ENCODE data around the gene TNFRSF17.

TNFRSF17 gene

DNA sequence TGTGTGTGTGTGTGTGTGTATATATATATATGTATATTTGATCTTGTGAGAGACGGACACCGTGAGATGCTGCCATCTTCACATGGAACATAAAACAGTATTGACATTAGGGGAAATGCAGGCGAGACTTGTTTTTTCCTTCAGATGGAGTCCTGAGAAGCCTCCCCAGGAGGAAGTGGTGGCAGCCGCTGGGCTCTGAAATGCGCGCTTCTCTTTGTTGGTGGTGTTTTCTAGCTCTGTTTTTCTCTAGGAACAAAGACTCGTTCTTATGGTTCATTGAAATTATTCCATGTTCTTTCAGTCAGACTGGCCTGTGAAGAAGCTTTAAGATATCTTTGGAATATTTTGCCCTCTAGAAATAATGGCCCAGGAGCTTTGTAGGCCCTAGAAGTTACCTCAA lies 44.5 kb downstream of the TNFRSF17 start:
- no peak for DNase-seq

DNA sequence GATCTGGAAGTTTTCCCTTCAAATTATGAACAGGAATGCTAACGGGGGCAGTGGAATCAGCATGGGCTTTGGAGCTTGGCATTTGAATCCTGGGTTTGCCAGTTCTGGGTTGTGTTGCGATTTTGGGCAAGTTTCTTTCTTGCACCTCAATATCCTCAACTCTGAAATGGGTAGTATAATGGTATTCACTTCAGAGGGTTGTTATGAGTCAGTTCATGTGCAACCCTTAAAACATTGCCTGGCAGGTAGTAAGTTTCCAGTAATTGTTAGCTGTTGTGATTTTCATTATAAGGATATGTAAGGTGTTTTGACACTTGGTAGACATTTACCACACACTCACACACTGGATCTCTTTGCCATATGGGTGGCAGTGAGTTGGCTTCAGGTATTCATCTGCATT lies 44.9 kb downstream of the TNFRSF17 start:
- no peak for DNase-seq

DNA sequence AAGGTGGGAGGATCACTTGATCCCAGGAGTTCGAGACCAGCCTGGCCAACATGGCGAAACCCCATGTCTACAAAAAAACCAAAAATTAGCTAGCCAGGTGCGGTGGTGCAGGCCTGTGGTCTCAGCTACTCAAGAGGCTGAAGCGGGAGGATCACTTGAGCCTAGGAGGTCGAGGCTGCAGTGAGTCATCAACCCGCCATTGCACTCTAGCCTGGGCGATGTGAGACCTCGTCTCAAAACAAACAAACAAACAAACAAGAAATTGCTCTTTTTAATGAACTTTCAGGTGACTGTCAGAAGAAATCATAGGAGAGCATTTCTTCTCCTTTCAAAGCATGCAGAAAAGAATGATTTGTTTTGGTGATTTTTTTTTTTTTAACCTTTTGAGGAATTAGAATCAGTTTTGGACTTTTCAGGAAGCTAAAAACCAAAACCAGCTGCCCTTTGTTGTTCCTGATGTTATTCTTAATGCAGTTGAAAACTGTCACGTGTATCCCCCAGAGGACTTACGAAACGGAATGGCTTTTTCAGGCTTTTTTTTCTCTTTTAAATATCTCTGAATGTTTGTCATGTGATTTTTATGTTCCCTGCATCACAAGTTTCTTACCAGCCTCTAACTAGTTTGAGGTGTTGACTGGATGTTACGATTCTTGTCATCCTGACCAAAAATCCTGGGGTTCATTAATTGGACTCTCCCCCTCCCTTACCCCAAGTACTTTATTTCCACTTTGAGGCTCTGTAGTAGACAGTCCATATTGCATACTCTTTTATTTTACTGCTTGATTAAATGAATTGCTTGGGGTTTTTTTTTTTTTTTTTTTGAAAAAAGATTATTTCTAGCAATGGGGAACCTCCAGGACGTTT lies 45.6 kb downstream of the TNFRSF17 start:
- no peak for DNase-seq

DNA sequence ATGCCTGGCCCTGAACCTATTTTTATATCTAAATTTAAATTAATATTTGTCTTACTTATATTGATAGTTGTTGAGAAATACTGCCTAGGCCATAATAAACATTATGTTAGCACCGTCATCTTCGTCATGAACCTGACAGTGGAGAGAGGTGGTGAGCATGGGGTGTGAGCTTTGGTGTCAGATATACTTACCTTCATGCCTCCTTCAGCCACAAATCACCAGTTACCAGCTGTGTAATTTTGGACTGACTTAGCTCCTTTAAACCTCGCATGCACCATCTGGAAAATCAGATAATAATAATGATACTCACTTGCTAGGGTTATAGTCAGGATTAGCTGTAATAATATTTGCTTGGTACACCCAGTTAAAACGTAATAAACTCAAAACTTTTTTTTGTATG lies 46.6 kb downstream of the TNFRSF17 start:
- no peak for DNase-seq

DNA sequence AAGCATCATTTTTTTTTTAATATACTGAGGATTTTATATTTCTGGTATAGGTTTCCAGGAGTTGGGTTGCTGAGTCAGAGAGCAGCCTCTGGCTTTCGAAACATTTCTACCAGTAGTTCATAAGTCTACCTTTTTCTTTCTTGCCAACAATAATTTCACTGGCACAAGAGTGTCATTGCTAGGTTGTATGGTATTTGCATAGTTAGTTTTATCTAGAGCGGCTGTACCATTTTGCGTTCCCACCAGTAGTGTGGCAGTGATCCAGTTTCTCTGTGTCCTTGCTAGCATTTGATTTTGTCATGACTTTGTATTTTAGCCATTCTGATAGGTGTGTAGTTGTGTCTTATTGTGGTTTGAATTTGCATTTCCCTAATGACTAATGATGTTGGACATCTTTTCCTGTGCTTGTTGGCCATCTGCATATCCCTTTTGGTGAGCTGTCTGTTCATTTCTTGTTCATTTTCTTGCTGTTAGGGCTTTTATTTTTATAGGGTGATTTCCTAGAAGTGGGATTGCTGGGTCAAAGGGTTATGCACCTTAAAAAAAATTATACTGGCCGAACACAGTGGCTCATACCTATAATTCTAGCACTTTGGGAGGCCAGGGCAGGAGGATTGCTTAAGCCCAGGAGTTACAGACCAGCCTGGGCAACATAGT lies 51.4 kb downstream of the TNFRSF17 start:
- no peak for DNase-seq

DNA sequence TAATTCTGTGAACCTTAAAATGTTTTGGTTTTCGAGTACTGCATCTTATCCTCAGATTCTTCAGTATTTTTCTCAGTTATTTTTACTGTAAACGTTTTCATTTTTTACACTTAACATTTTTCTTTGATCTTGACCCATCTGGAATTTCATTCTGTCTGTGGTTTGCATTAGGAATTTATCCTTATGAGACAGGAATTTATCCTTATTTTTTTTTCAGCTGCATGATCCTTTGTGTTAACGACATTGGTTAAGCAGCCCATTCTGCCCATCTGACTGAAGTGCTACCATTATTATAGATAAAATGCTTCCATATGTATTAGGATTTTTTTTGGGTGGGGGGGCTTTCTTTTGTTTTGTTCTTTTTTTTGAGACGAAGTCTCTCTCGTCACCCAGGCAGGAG lies 52.5 kb downstream of the TNFRSF17 start:
- DNase-seq, result no peak
